KOPT-K1 (cell line): ENCODE measurements around the gene CZIB.
"Not testable (repeated sequence)": the region's sequence is repeated elsewhere in the genome, so short reads cannot be mapped to it uniquely, and the experiment has no call there.

Experiments
- H3K27ac ChIP-seq: fragments of 200-600 bp; sonication (generic); 2 replicates; pipeline ENCODE4 v1.5.1; 2016; ENCODE audit warnings: antibody characterized with exemption, mild to moderate bottlenecking, low read depth, low read length; ENCODE audit not compliant: poor library complexity, severe bottlenecking
- H3K36me3 ChIP-seq: fragments of 200-600 bp; sonication (generic); 2 replicates; pipeline ENCODE4 v1.5.1; 2017; ENCODE audit warnings: antibody characterized with exemption, mild to moderate bottlenecking, low read length, moderate library complexity; ENCODE audit not compliant: insufficient read depth
- H3K9me3 ChIP-seq: fragments of 200-600 bp; sonication (generic); 2 replicates; pipeline ENCODE4 v1.5.1; 2017; ENCODE audit warnings: antibody characterized with exemption, low read length, mild to moderate bottlenecking; ENCODE audit not compliant: insufficient read depth, poor library complexity, severe bottlenecking

The CZIB gene

GRCh38 chr1:53206735-53207379, 13.6 kb downstream of the CZIB start:
- Histone ChIP-seq H3K9me3 (peaks cover 27% of the 10 kb centered on the region), H3K36me3 (peaks cover 98% of the 10 kb centered on the region), H3K27ac (no peak overlapping the region)

GRCh38 chr1:53206083-53206685, 14.2 kb downstream of the CZIB start:
- not testable (repeated sequence) for H3K27ac ChIP-seq
- H3K9me3 ChIP-seq: peaks cover 27% of the 10 kb centered on the region
- peaks cover 96% of the 10 kb centered on the region for H3K36me3 ChIP-seq

- not testable (repeated sequence) for H3K27ac ChIP-seq
- Histone ChIP-seq H3K9me3 (peaks cover 27% of the 10 kb centered on the region), H3K36me3 (peaks cover 96% of the 10 kb centered on the region)
These were observed 14.9 kb downstream of the CZIB start for GRCh38 chr1:53205496-53205895.

- no peak overlapping the region for H3K27ac ChIP-seq
- H3K36me3 ChIP-seq: peaks cover 77% of the 10 kb centered on the region
- peaks cover 27% of the 10 kb centered on the region for H3K9me3 ChIP-seq
These were observed 17.0 kb downstream of the CZIB start for GRCh38 chr1:53203466-53203865.

- H3K27ac ChIP-seq: no peak overlapping the region
These were observed 22.2 kb downstream of the CZIB start for GRCh38 chr1:53198241-53198651.

GRCh38 chr1:53197291-53198200, 22.9 kb downstream of the CZIB start:
- Histone ChIP-seq H3K36me3 (peaks cover 25% of the 10 kb centered on the region), H3K27ac (peak overlapping the region; percentile 97), H3K9me3 (no peaks in the 10 kb centered on the region)

More at GRCh38 chr1:53198241-53198651, 22.2 kb downstream of the CZIB start:
- Histone ChIP-seq H3K36me3 (peaks cover 32% of the 10 kb centered on the region), H3K9me3 (no peaks in the 10 kb centered on the region)

- H3K27ac ChIP-seq: peak within 1 kb of the TSS; percentile 97
- H3K36me3 ChIP-seq: peaks cover 18% of the 10 kb centered on the region; the same call in 1 of the 2 replicates
- H3K9me3 ChIP-seq: no peaks in the 10 kb centered on the region
These were observed 23.7 kb downstream of the CZIB start, which contains the start of gene CPT2 for GRCh38 chr1:53196485-53197290. CPT2 (plus strand) TSS chr1:53196824; CDS start chr1:53196944, 120 bp downstream.

GRCh38 chr1:53196017-53196484, 24.4 kb downstream of the CZIB start:
- H3K9me3 ChIP-seq: no peaks in the 10 kb centered on the region
- H3K36me3 ChIP-seq: peaks cover 11% of the 10 kb centered on the region; the same call in 1 of the 2 replicates
- peak overlapping the region; percentile 97 for H3K27ac ChIP-seq

GRCh38 chr1:53195246-53196016, 25.0 kb downstream of the CZIB start:
- Histone ChIP-seq H3K36me3 (0 out of 2 replicates have a peak, but pooled peaks cover 6% of the 10 kb centered on the region), H3K27ac (no peak overlapping the region), H3K9me3 (no peaks in the 10 kb centered on the region)

GRCh38 chr1:53190210-53190611, 30.2 kb downstream of the CZIB start:
- no peaks in the 10 kb centered on the region for H3K9me3 ChIP-seq
- no peaks in the 10 kb centered on the region for H3K36me3 ChIP-seq
- no peak overlapping the region for H3K27ac ChIP-seq

GRCh38 chr1:53189061-53189460, 31.4 kb downstream of the CZIB start:
- no peak overlapping the region for H3K27ac ChIP-seq
- H3K9me3 ChIP-seq: no peaks in the 10 kb centered on the region
- no peaks in the 10 kb centered on the region for H3K36me3 ChIP-seq

GRCh38 chr1:53188099-53188498, 32.3 kb downstream of the CZIB start:
- no peaks in the 10 kb centered on the region for H3K9me3 ChIP-seq
- H3K36me3 ChIP-seq: no peaks in the 10 kb centered on the region
- H3K27ac ChIP-seq: no peak overlapping the region

- H3K9me3 ChIP-seq: no peaks in the 10 kb centered on the region
These were observed 33.0 kb downstream of the CZIB start for GRCh38 chr1:53187401-53187800.

GRCh38 chr1:53186533-53186932, 33.9 kb downstream of the CZIB start:
- Histone ChIP-seq H3K9me3 (no peaks in the 10 kb centered on the region), H3K36me3 (no peaks in the 10 kb centered on the region), H3K27ac (no peak overlapping the region)

More at GRCh38 chr1:53187401-53187800, 33.0 kb downstream of the CZIB start:
- no peaks in the 10 kb centered on the region for H3K36me3 ChIP-seq
- H3K27ac ChIP-seq: no peak overlapping the region
